Smooth muscle cell (in vitro differentiated cells): ENCODE data around the gene DIP2C. TPM values are rescaled to one million over a fixed set of nuclear protein-coding genes. Genes with fewer than 3 reads are reported as not detected.
A peak's percentile ranks its signal among the peaks of the same experiment; 100 is the strongest.
"Not testable (repeated sequence)": the region's sequence is repeated elsewhere in the genome, so short reads cannot be mapped to it uniquely, and the experiment has no call there.

ENCODE experiments used
- DNase-seq: peaks from one replicate; lab custom pipeline; 2025; ENCODE audit not compliant: unreplicated experiment; lab: John Stamatoyannopoulos, UW
- H2AFZ ChIP-seq: fragments of 200-600 bp; sonication (generic); 2 replicates; pipeline ENCODE4 v1.6.0; 2016; ENCODE audit warnings: antibody characterized with exemption, low read depth, mild to moderate bottlenecking
- H3F3A ChIP-seq: fragments of 200-600 bp; sonication (generic); 2 replicates; pipeline ENCODE4 v1.6.0; 2017; ENCODE audit warnings: antibody characterized with exemption, low read depth
- H3K27ac ChIP-seq: fragments of 200-600 bp; sonication (generic); 2 replicates; pipeline ENCODE4 v1.5.1; 2016; ENCODE audit warnings: low read depth, mild to moderate bottlenecking
- H3K27me3 ChIP-seq: fragments of 200-600 bp; sonication (generic); 2 replicates; pipeline ENCODE4 v1.6.1; 2016; ENCODE audit warnings: low read depth, mild to moderate bottlenecking
- H3K36me3 ChIP-seq: fragments of 200-600 bp; sonication (generic); 2 replicates; pipeline ENCODE4 v1.5.1; 2016; ENCODE audit warnings: low read depth
- H3K4me1 ChIP-seq: fragments of 200-600 bp; sonication (generic); 2 replicates; pipeline ENCODE4 v1.5.1; 2016; ENCODE audit warnings: low read depth
- H3K4me2 ChIP-seq: fragments of 200-600 bp; sonication (generic); 2 replicates; pipeline ENCODE4 v1.6.0; 2016; ENCODE audit warnings: mild to moderate bottlenecking
- H3K4me3 ChIP-seq: fragments of 200-600 bp; sonication (generic); 2 replicates; pipeline ENCODE4 v1.5.1; 2016; ENCODE audit warnings: mild to moderate bottlenecking
- H3K79me2 ChIP-seq: fragments of 200-600 bp; sonication (generic); 2 replicates; pipeline ENCODE4 v1.6.0; 2016; ENCODE audit warnings: low read depth, mild to moderate bottlenecking
- H3K9ac ChIP-seq: fragments of 200-600 bp; sonication (generic); 2 replicates; pipeline ENCODE4 v1.6.0; 2016; ENCODE audit warnings: low read depth
- H3K9me3 ChIP-seq: fragments of 200-600 bp; sonication (generic); replicated peaks from 2 replicates; pipeline ENCODE4 v1.5.1; 2016; ENCODE audit warnings: low read depth
- H4K20me1 ChIP-seq: fragments of 200-600 bp; sonication (generic); 2 replicates; pipeline ENCODE4 v1.6.0; 2016; ENCODE audit warnings: low read depth
- CTCF ChIP-seq: fragments of 200-600 bp; sonication (generic); IDR thresholded peaks from 2 replicates; pipeline ENCODE4 v1.5.1; 2017; ENCODE audit warnings: borderline replicate concordance, mild to moderate bottlenecking, antibody characterized with exemption; ENCODE audit not compliant: insufficient read depth, poor library complexity, severe bottlenecking
- WGBS: methylation state at CpG from one replicate; pipeline ENCODE4 v1.1.7; 2016; ENCODE audit warnings: low lambda C conversion rate; 5-methylcytosine and 5-hydroxymethylcytosine counted together
- polyA plus RNA-seq: library from polyadenylated mRNA; unstranded; fragments of >200 nt; fragmentation: Nextera tagmentation; extraction: Ambion mirVana; gene quantifications from 2 replicates; pipeline ENCODE4 v1.2.1, GENCODE V29; 2016
- total RNA-seq: library from RNA; depleted of rRNA; stranded (reverse); fragments of >200 nt; gene quantifications from 2 replicates; pipeline ENCODE4 v1.2.3, GENCODE V29; 2014

Gene DIP2C
- total and polyA plus RNA-seq, 2 experiments from 2014 or later: 14.9 to 15.3 TPM

DNA sequence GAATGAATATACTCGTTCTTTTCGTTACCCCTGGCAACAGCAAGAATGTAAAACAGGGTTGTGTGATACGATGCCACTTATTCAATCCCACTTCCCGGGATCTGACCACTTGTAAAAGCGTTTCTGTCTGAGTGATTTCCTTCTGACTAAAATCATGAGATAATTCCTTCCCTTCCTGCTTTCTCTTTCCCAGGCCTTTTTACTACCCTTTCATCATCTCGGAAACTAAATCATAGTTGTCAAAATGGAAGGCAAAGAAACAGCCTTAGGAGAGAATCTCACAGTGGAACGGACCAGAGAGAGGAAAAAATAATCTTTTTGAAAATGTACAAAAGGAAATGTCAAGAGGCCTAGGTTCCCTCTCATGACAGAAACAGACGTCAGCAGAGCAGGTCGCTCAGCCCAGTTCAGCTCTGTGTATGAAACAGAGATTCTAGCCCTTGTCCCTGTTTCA is 29.8 kb downstream of the DIP2C start:
- no peaks in the 10 kb centered on the region for H3K9me3 ChIP-seq
- no peaks in the 10 kb centered on the region for H3F3A ChIP-seq
- WGBS: 17% methylated on average over 9 of the region's 9 CpGs
- peak overlapping the region; percentile 87 for H3K9ac ChIP-seq
- H3K4me1 ChIP-seq: peaks cover 10% of the 10 kb centered on the region
- H3K36me3 ChIP-seq: no peaks in the 10 kb centered on the region
- peaks cover 85% of the 10 kb centered on the region for H4K20me1 ChIP-seq
- TF ChIP-seq CTCF: no peak
- peak overlapping the region; percentile 17 for H3K4me3 ChIP-seq
- H3K27me3 ChIP-seq: no peaks in the 10 kb centered on the region
- DNase-seq: no peak
- no peak overlapping the region for H2AFZ ChIP-seq
- H3K79me2 ChIP-seq: peaks cover 73% of the 10 kb centered on the region
- H3K4me2 ChIP-seq: peak overlapping the region; percentile 83
- peak overlapping the region; percentile 96 for H3K27ac ChIP-seq

DNA sequence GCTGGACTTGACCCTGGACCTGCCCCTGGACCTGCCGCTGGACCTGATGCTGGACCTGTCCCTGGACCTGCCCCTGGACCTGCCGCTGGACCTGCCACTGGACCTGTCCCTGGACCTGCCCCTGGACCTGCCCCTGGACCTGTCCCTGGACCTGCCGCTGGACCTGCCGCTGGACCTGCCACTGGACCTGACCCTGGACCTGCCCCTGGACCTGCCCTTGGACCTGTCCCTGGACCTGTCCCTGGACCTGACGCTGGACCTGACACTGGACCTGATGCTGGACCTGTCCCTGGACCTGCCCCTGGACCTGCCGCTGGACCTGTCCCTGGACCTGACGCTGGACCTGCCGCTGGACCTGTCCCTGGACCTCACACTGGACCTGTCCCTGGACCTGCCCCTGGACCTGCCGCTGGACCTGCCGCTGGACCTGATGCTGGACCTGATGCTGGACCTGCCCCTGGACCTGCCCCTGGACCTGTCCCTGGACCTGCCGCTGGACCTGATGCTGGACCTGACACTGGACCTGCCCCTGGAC is 31.6 kb downstream of the DIP2C start:
- not testable (repeated sequence) for H2AFZ ChIP-seq, DNase-seq, H3K27me3 ChIP-seq, H3F3A ChIP-seq, H3K36me3 ChIP-seq, H3K4me2 ChIP-seq, H3K27ac ChIP-seq, H3K9me3 ChIP-seq, H3K4me1 ChIP-seq, H3K4me3 ChIP-seq, H3K9ac ChIP-seq
- peaks cover 69% of the 10 kb centered on the region for H3K79me2 ChIP-seq
- peaks cover 86% of the 10 kb centered on the region for H4K20me1 ChIP-seq
- WGBS: 95% methylated on average over 9 of the region's 11 CpGs

- no peak for TF ChIP-seq CTCF
- H3K9me3 ChIP-seq: no peaks in the 10 kb centered on the region
- no peak overlapping the region for H3K4me2 ChIP-seq
- H3K27me3 ChIP-seq: no peaks in the 10 kb centered on the region
- no peaks in the 10 kb centered on the region for H3F3A ChIP-seq
- H2AFZ ChIP-seq: no peak overlapping the region
- no peaks in the 10 kb centered on the region for H3K36me3 ChIP-seq
- H3K4me3 ChIP-seq: no peak overlapping the region
- peaks cover 69% of the 10 kb centered on the region for H3K79me2 ChIP-seq
- WGBS: 75% methylated on average over 4 of the region's 5 CpGs
- peaks cover 86% of the 10 kb centered on the region for H4K20me1 ChIP-seq
- H3K27ac ChIP-seq: no peak overlapping the region
- no peak overlapping the region for H3K9ac ChIP-seq
- H3K4me1 ChIP-seq: peaks cover 6% of the 10 kb centered on the region
- no peak for DNase-seq
These were observed 32.6 kb downstream of the DIP2C start for GRCh38 chr10:656883-657282.

DNA sequence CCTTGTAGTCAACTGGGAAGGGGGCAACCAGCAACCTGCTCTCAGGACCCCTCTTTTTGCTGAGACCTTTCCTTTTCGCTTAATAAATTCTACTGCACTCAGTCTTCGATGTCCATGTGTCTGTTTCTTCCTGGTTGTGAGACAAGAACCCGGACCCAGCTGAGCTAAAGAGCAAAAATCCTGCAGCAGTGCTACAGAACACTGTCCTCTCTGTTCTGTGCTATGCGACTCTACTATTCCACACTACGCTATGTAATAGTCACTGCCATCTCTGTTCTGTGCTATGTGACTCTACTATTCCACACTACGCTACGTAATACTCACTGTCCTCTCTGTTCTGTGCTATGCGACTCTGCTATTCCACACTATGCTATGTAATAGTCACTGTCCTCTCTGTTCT is 34.3 kb downstream of the DIP2C start:
- H3K27me3 ChIP-seq: no peaks in the 10 kb centered on the region

More for the DNA sequence above, 34.3 kb downstream of the DIP2C start:
- H2AFZ ChIP-seq: no peak overlapping the region
- H3K9ac ChIP-seq: no peak overlapping the region
- 97% methylated on average over 8 of the region's 8 CpGs for WGBS
- H3K4me2 ChIP-seq: no peak overlapping the region
- H3K79me2 ChIP-seq: peaks cover 68% of the 10 kb centered on the region
- no peaks in the 10 kb centered on the region for H3K4me1 ChIP-seq
- no peak overlapping the region for H3K4me3 ChIP-seq
- peaks cover 86% of the 10 kb centered on the region for H4K20me1 ChIP-seq
- no peak for TF ChIP-seq CTCF
- H3K9me3 ChIP-seq: no peaks in the 10 kb centered on the region
- no peak for DNase-seq
- H3K27ac ChIP-seq: no peak overlapping the region
- no peaks in the 10 kb centered on the region for H3F3A ChIP-seq
- H3K36me3 ChIP-seq: no peaks in the 10 kb centered on the region
